Measurements from ENCODE around the gene MCU.

DNA sequence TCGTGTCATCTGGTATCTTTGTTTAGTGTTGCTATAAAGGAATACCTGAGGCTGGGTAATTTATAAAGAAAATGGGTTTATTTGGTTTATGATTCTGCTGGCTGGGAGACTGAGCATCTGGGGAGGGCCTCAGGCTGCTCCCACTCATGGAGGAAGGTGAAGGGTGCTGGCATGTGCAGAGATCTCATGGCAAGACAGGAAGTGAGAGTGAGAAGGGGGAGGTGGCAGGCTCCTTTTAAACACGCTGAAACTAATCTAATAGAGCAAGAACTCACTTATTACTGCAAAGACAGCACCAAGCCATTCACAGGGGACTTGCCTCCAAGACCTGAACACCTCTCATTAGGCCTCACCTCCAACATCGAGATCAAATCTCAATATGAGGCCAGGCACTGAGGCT is 212.9 kb downstream of the MCU start:
- TF ChIP-seq, protein P1, sequence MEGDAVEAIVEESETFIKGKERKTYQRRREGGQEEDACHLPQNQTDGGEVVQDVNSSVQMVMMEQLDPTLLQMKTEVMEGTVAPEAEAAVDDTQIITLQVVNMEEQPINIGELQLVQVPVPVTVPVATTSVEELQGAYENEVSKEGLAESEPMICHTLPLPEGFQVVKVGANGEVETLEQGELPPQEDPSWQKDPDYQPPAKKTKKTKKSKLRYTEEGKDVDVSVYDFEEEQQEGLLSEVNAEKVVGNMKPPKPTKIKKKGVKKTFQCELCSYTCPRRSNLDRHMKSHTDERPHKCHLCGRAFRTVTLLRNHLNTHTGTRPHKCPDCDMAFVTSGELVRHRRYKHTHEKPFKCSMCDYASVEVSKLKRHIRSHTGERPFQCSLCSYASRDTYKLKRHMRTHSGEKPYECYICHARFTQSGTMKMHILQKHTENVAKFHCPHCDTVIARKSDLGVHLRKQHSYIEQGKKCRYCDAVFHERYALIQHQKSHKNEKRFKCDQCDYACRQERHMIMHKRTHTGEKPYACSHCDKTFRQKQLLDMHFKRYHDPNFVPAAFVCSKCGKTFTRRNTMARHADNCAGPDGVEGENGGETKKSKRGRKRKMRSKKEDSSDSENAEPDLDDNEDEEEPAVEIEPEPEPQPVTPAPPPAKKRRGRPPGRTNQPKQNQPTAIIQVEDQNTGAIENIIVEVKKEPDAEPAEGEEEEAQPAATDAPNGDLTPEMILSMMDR (IDR thresholded peaks at IDR 0.05) = no peak
- no peak for TF ChIP-seq POLR2A (IDR thresholded peaks at IDR 0.05; ENCODE audit: low read depth)
- no peak for TF ChIP-seq EP300 (IDR thresholded peaks at IDR 0.05)
- no peak for TF ChIP-seq POLR2AphosphoS5 (IDR thresholded peaks at IDR 0.05)
